GM12878 (cell line): ENCODE data around the gene GOLGA7B.

Experiments
- CHD2 ChIP-seq: IDR thresholded peaks from 2 replicates; pipeline ENCODE4 v1.6.1; 2011; ENCODE audit warnings: low read depth, low read length, improper control_type of control experiment, borderline replicate concordance
- EZH2 ChIP-seq: IDR thresholded peaks from 2 replicates; pipeline ENCODE4 v1.6.1; 2012; ENCODE audit warnings: low read depth, mild to moderate bottlenecking, control low read depth, inconsistent platforms, low read length, borderline replicate concordance; ENCODE audit not compliant: control insufficient read depth
- FOXM1 ChIP-seq: IDR thresholded peaks from 2 replicates; pipeline ENCODE4 v1.6.1; 2012; ENCODE audit warnings: low read depth, mild to moderate bottlenecking, inconsistent platforms, low read length, moderate library complexity
- GABPA ChIP-seq: IDR thresholded peaks from 2 replicates; pipeline ENCODE4 v1.6.1; 2014; ENCODE audit warnings: antibody characterized with exemption, low read depth, mild to moderate bottlenecking, inconsistent platforms
- NFYA ChIP-seq: IDR thresholded peaks from 2 replicates; pipeline ENCODE4 v1.6.1; 2011; ENCODE audit warnings: low read depth, mild to moderate bottlenecking, low read length, improper control_type of control experiment, borderline replicate concordance
- POLR2AphosphoS5 ChIP-seq: IDR thresholded peaks from 2 replicates; pipeline ENCODE4 v1.6.1; 2011; ENCODE audit warnings: mild to moderate bottlenecking, low read length, inconsistent platforms
- RAD51 ChIP-seq: fragments of 450-650 bp; IDR thresholded peaks from 2 replicates; pipeline ENCODE4 v1.6.1; 2016; ENCODE audit warnings: moderate library complexity, mild to moderate bottlenecking, inconsistent platforms
- SMC3 ChIP-seq: IDR thresholded peaks from 2 replicates; pipeline ENCODE4 v1.6.1; 2011; ENCODE audit warnings: low read length, improper control_type of control experiment, borderline replicate concordance
- SREBF2 ChIP-seq: IDR thresholded peaks from 2 replicates; pipeline ENCODE4 v1.6.1; 2012; ENCODE audit warnings: mild to moderate bottlenecking, low read length
- TCF12 ChIP-seq: IDR thresholded peaks from 2 replicates; pipeline ENCODE4 v1.6.1; 2011; ENCODE audit warnings: low read depth, mild to moderate bottlenecking, low read length
- ZNF207 ChIP-seq: fragments of 450-650 bp; IDR thresholded peaks from 2 replicates; pipeline ENCODE4 v1.6.1; 2014; ENCODE audit warnings: antibody characterized with exemption, mild to moderate bottlenecking, borderline replicate concordance
- TF ChIP-seq, protein P1 (sequence below): fragments of 450-650 bp; formaldehyde crosslinking; IDR thresholded peaks from 2 replicates; pipeline ENCODE4 v1.5.0; 2022; ENCODE audit warnings: mild to moderate bottlenecking, missing genetic modification characterization
- TF ChIP-seq, protein P2 (sequence below): IDR thresholded peaks from 2 replicates; pipeline ENCODE4 v1.6.1; 2012; ENCODE audit warnings: low read length, inconsistent platforms

DNA sequence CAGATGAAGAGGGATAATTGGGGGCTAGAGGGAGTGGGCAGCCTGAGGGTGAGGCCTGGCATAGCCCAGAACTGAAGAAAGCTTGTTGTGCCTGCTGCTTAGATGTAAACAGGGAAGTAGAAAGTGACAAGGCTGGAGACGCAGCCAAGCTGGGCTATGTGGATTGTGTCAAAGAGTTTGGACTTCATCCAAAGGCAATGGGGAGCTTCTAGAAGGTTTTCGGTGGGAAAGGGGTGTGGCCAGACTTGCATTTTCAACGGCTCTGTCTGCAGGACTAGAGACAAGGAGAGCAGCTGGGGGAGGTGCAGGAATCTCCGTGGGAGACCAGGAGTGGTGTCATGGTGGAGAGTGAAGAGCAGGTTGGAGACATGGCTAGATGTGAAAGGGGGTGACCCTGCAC lies 48.8 kb downstream of the GOLGA7B start:
- TF ChIP-seq GABPA (no peak), ZNF207 (no peak), POLR2AphosphoS5 (no peak), SREBF2 (no peak), FOXM1 (no peak), EZH2 (no peak), TCF12 (no peak), CHD2 (no peak), SMC3 (no peak), RAD51 (no peak), NFYA (no peak)
- TF ChIP-seq, protein P1, sequence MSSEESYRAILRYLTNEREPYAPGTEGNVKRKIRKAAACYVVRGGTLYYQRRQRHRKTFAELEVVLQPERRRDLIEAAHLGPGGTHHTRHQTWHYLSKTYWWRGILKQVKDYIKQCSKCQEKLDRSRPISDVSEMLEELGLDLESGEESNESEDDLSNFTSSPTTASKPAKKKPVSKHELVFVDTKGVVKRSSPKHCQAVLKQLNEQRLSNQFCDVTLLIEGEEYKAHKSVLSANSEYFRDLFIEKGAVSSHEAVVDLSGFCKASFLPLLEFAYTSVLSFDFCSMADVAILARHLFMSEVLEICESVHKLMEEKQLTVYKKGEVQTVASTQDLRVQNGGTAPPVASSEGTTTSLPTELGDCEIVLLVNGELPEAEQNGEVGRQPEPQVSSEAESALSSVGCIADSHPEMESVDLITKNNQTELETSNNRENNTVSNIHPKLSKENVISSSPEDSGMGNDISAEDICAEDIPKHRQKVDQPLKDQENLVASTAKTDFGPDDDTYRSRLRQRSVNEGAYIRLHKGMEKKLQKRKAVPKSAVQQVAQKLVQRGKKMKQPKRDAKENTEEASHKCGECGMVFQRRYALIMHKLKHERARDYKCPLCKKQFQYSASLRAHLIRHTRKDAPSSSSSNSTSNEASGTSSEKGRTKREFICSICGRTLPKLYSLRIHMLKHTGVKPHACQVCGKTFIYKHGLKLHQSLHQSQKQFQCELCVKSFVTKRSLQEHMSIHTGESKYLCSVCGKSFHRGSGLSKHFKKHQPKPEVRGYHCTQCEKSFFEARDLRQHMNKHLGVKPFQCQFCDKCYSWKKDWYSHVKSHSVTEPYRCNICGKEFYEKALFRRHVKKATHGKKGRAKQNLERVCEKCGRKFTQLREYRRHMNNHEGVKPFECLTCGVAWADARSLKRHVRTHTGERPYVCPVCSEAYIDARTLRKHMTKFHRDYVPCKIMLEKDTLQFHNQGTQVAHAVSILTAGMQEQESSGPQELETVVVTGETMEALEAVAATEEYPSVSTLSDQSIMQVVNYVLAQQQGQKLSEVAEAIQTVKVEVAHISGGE (CRISPR knock-in tag) = no peak
- TF ChIP-seq, protein P2, sequence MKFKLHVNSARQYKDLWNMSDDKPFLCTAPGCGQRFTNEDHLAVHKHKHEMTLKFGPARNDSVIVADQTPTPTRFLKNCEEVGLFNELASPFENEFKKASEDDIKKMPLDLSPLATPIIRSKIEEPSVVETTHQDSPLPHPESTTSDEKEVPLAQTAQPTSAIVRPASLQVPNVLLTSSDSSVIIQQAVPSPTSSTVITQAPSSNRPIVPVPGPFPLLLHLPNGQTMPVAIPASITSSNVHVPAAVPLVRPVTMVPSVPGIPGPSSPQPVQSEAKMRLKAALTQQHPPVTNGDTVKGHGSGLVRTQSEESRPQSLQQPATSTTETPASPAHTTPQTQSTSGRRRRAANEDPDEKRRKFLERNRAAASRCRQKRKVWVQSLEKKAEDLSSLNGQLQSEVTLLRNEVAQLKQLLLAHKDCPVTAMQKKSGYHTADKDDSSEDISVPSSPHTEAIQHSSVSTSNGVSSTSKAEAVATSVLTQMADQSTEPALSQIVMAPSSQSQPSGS = no peak
